Immature natural killer cell (primary cell): ENCODE measurements around the gene COL9A2. TPM values are rescaled to one million over a fixed set of nuclear protein-coding genes. Genes with fewer than 3 reads are reported as not detected.

Experiments
- DNase-seq, 3 donors: peaks; one replicate each; pipeline ENCODE4 v3.0.0; 2022; ENCODE audit warnings: mixed read lengths in 1 of 3
- H3K27ac Mint-ChIP-seq, 6 donors: one replicate each; pipeline ENCODE4 v1.8.0; 2020; ENCODE audit warnings: mixed read lengths in 6 of 6, mild to moderate bottlenecking in 5 of 6, inconsistent platforms in 4 of 6, moderate library complexity in 3 of 6
- H3K27me3 Mint-ChIP-seq, 3 donors: one replicate each; pipeline ENCODE4 v1.8.0; 2020 to 2021; ENCODE audit warnings: low read depth in 3 of 3, mild to moderate bottlenecking in 3 of 3, mixed read lengths in 3 of 3, moderate library complexity in 3 of 3, inconsistent platforms in 1 of 3
- H3K36me3 Mint-ChIP-seq, 3 donors: one replicate each; pipeline ENCODE4 v1.8.0; 2020; ENCODE audit warnings: mixed read lengths in 3 of 3, inconsistent platforms in 2 of 3, mild to moderate bottlenecking in 2 of 3
- H3K4me1 Mint-ChIP-seq, 2 donors: one replicate each; pipeline ENCODE4 v1.8.0; 2020; ENCODE audit warnings: inconsistent platforms in 2 of 2, mild to moderate bottlenecking in 2 of 2, mixed read lengths in 2 of 2, moderate library complexity in 1 of 2
- H3K4me3 Mint-ChIP-seq, 5 donors: one replicate each; pipeline ENCODE4 v1.8.0; 2020; ENCODE audit warnings: mild to moderate bottlenecking in 5 of 5, mixed read lengths in 5 of 5, inconsistent platforms in 3 of 5, moderate library complexity in 3 of 5
- H3K9me3 Mint-ChIP-seq, 6 donors: one replicate each; pipeline ENCODE4 v1.8.0; 2020; ENCODE audit warnings: mild to moderate bottlenecking in 6 of 6, mixed read lengths in 6 of 6, inconsistent platforms in 4 of 6, moderate library complexity in 3 of 6
- polyA plus RNA-seq, 3 donors: library from polyadenylated mRNA; unstranded; fragments of 300-500 nt; fragmentation: Illumina TruSeq; gene quantifications; one replicate each; pipeline ENCODE4 v1.2.3, GENCODE V29; 2021

COL9A2 gene
- polyA plus RNA-seq, 3 donors from 2014 or later, result 1.8 to 2.2 TPM; not detected in 1

DNA sequence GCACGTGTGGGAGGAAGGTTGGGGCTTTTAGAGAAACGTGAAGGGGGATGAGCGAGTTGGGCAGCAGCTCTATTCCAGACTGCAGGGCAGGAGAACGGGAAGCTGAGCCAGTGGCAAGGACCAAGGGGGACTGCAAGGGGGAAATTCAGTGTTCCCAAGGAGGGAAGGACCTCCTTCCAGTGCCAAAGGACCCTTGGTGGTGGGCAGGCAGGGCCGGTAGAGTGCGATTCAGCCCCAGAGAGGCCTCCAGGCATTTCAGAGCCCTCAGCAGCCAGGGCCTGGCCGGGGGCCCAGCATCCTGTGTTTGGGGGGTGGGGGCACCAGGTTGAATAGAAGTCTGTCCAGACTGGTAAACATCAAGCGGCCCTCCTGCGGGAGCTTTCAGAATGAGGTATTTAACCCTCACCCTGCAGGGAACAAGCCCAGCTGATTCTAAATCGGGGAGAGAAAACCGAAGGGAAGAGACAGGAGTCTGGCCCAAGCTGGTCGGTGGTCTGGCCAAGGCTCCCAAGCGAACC is 2.3 kb downstream of the COL9A2 start:
- no peaks in the 10 kb centered on the region for H3K36me3 Mint-ChIP-seq
- H3K4me3 Mint-ChIP-seq, result peak overlapping the region; percentile 79 to 94 (median 90)
- no peak for DNase-seq
- peak overlapping the region in 1 of 6 donors; percentile 7 for H3K27ac Mint-ChIP-seq
- H3K9me3 Mint-ChIP-seq, result no peaks in the 10 kb centered on the region
- peaks cover 18% of the 10 kb centered on the region in 2 donors for H3K4me1 Mint-ChIP-seq
- peaks cover 6 to 22% (median 14%) of the 10 kb centered on the region in 3 donors for H3K27me3 Mint-ChIP-seq

DNA sequence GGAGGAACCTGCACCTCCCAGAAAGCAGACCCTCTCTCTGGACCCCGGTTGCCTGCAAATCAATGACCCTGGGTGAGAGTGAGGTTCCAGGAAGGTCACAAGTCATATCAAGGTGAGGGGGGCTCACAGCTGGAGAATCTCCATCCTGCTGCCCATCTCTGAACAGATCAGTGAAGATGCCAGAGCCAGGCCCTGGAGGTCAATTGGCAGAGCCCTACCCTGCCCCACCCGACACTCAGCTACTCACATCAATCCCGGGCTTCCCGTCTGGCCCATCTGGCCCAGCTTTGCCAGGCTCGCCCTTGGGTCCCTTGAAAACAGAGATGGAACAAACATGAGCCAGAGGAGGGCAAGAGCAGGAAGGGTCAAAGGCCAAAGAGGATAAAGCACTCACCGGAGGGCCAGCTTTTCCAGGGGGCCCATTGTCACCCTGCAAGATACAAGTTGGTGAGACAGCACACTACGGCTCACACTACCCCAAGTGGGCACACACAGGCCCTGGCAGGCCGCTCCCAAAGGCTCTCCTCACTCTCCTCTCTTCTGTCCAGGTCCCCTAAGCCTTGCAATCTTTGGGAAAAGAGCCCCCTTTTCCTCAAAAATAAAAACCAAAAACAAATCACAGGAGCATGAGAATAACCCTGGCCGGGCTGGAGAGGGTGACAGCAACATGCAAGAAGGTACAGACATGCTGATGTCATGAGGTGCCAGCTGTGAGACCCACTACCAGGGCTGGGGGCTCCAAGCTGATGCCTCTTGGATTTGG is 2.9 kb downstream of the COL9A2 start:
- Mint-ChIP-seq H3K27me3 (peaks cover 6 to 19% (median 12%) of the 10 kb centered on the region in 3 donors), H3K4me3 (peak overlapping the region; percentile 62 to 94 (median 70)), H3K36me3 (no peaks in the 10 kb centered on the region), H3K9me3 (no peaks in the 10 kb centered on the region), H3K27ac (no peak overlapping the region), H3K4me1 (peaks cover 18% of the 10 kb centered on the region in 2 donors)
- DNase-seq, result no peak

DNA sequence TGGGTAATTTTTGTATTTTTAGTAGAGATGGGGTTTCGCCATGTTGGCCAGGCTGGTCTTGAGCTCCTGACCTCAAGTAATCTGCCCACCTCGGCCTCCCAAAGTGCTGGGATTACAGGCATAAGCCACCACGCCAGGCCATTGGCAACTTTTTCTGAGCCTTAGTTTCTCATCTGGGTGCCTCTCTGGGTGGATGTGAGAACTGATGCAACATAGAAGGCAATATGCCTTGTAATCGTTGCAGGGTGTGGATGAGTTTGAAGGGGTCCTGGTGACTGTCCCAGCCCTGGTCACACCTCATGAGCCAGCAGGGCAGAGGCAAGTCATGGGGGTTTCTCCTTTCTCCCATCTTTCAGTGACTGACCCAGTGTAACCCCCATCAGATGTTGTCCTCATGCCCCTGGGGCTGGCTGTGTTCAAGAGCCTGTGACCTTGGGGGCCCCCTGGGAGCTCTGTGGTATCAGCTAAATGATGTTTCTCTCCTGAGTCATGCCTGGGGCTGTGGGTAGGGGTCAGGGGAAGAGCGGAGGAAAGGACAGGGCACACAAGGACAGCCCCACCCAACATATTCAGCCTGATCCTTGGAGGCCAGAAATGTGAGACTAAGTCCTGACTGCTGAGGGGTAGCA is 3.6 kb downstream of the COL9A2 start:
- no peak overlapping the region for H3K27ac Mint-ChIP-seq
- DNase-seq, result no peak
- peaks cover 18% of the 10 kb centered on the region in 2 donors for H3K4me1 Mint-ChIP-seq
- no peak overlapping the region for H3K4me3 Mint-ChIP-seq
- no peaks in the 10 kb centered on the region for H3K36me3 Mint-ChIP-seq
- no peaks in the 10 kb centered on the region for H3K9me3 Mint-ChIP-seq
- H3K27me3 Mint-ChIP-seq, result peaks cover 6 to 13% (median 8%) of the 10 kb centered on the region in 3 donors

DNA sequence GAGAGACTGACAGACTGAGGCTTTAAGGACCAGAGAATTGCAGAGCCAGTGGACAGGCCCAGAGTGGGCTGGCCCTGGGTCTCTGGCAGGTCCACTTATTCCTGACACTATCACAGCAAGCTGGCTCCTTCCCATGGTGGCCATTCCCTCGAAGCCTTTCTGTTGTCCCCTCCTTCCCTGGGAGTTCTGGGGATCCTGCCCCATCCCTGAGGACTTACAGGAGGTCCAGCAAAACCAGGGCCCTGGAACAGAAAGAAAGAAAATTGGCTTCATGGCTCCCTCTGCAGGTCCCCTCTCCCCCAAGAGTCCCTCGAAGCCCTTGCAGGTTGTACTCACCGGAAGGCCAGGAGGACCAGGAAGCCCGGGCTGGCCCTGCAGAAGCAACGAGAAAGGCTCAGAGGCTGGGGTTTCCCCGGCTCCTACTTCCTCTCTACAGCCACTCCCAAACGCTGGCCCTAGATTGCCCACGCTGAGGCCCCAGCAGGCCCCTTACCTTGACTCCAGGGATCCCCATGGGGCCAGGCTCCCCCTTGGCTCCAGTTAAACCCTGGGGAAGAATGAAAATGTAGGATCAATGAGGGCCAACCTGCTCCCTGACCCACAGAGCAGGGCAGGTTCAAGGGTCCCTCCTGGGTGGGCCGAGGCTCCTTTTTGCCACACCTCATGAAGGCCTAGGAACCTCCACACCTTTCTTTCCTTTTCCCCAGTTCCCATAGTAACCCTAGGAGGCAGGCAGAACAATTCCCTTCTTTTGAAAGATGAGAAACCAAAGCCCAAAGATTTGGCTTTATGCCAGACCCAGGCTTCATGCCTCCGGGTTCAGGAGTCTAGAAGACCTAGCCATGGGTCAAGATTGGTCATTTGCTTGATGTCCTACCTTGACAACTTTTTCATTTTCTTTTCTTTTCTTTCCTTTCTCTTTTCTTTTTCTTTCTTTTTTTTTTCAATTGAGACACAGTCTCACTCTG is 4.6 kb downstream of the COL9A2 start:
- no peak for DNase-seq
- H3K9me3 Mint-ChIP-seq, result no peaks in the 10 kb centered on the region
- H3K27me3 Mint-ChIP-seq, result peaks cover 1 to 6% (median 3%) of the 10 kb centered on the region in 3 donors
- H3K36me3 Mint-ChIP-seq, result no peaks in the 10 kb centered on the region
- peak overlapping the region in 1 of 6 donors; percentile 62 for H3K27ac Mint-ChIP-seq
- H3K4me1 Mint-ChIP-seq, result peaks cover 11 to 12% of the 10 kb centered on the region in 2 donors
- H3K4me3 Mint-ChIP-seq, result no peak overlapping the region

DNA sequence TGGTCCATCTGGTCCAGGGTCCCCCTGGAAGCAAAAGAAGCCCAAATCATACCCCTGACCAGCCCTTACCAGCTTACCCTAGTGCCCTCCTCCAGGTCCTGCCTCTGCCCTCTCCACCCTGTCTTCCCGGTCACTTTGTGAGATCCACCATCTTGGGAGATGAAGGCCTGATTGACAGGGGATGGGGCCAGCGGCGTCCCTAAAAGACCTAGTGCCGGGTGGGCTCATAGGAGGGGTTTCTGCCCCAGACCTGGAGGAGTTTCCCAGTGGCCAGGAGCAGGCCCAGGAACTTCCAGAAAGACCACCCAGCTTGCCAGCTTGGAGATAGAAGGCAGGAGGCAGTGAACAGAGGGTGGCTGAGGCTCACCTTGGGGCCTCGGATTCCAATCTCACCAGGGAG is 5.4 kb downstream of the COL9A2 start:
- Mint-ChIP-seq H3K27me3 (peaks cover 1 to 5% (median 2%) of the 10 kb centered on the region in 3 donors), H3K4me3 (no peak overlapping the region), H3K27ac (no peak overlapping the region), H3K9me3 (no peaks in the 10 kb centered on the region), H3K4me1 (peaks cover 8 to 11% of the 10 kb centered on the region in 2 donors), H3K36me3 (no peaks in the 10 kb centered on the region)
- no peak for DNase-seq

DNA sequence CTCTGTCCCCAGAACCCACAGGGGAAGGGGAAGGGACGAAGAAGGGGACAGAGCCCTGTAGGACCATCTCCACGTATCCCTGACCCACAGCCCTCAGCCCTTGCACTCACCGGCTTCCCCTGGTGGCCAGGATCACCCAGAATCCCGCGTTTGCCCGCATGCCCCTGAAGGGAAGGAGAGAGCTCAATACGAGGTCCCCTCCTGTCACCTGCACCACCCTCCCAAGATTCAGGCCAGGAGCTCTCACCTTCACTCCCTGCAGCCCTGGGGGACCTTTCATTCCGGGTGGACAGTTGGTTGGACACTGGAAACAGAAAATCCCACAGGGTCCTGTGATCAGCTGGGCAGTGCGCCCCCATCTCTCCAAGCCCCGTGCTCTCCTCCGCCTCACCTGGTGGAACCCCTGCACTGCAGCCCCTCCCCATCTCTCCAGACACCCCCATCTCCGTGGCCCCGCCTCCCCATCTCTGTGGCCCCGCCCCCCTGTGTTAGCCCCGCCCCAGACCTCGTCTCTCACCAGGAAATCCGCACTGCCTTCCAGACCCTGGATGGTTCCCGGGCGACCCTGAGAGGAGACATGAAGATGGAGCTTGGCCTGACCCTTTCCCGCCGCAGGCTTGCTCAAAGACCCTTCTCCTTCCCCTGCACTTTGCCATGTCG is 6.0 kb downstream of the COL9A2 start:
- Mint-ChIP-seq H3K9me3 (no peaks in the 10 kb centered on the region), H3K4me1 (peaks cover 7 to 9% of the 10 kb centered on the region in 2 donors), H3K36me3 (no peaks in the 10 kb centered on the region), H3K27ac (no peak overlapping the region), H3K4me3 (no peak overlapping the region), H3K27me3 (peaks cover 2 to 5% (median 3%) of the 10 kb centered on the region in 3 donors)
- no peak for DNase-seq

DNA sequence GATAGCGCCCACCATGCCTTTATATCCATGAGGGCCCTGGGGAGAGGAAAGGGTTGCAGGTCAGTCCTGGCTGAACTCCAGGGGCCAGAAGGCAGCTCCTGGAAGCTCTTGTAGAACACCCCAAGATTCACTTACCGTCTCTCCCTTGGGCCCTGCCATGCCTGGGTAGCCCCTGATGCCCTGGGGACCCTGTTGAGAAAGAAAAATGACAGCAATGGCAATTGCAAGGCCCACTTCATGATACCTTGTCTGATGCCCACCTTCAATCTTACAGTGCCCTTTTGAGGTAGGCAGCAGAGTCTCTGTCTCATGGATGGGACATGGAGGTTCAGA is 7.0 kb downstream of the COL9A2 start:
- Mint-ChIP-seq H3K4me1 (peaks cover 0 to 4% of the 10 kb centered on the region in 2 donors), H3K9me3 (no peaks in the 10 kb centered on the region), H3K36me3 (no peaks in the 10 kb centered on the region), H3K27ac (no peak overlapping the region), H3K4me3 (no peak overlapping the region), H3K27me3 (peaks cover 2 to 3% (median 2%) of the 10 kb centered on the region in 3 donors)
- no peak for DNase-seq

DNA sequence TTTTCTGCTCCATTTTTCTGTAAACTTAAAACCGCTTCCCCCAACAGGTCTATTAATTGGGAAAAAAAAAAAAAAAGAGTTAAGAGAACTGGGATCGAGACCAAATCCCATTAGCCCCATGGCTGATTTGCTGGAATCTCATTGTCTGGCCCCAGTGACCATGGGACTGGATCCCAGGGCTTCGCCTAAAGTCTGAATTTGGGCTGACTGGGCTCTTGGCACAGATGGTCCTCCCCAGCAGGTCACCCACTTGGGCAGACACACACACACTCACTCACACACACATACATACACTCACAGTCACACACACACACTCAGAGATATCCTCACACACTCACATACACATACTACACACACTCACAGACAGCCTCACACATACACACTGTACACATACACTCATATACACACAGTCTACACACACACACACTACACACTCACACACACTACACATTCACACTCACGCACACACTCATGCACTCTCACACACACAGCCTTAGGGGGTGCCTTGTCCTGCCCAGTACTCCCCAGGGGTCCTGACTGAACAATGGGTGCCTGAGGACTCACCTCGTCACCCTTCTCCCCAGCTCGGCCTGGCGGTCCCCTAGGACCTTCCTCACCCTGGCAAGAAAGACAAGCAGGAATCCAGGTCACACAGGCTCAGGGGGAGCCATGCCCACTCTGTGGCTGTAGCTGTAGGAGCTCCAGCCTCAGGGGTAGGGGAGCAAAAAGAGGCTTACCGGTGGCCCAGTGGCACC is 7.5 kb downstream of the COL9A2 start:
- Mint-ChIP-seq H3K36me3 (no peaks in the 10 kb centered on the region), H3K4me1 (peaks cover 0 to 2% of the 10 kb centered on the region in 2 donors), H3K27me3 (peaks cover 1 to 5% (median 2%) of the 10 kb centered on the region in 3 donors), H3K4me3 (no peak overlapping the region), H3K9me3 (no peaks in the 10 kb centered on the region), H3K27ac (no peak overlapping the region)
- DNase-seq, result no peak

DNA sequence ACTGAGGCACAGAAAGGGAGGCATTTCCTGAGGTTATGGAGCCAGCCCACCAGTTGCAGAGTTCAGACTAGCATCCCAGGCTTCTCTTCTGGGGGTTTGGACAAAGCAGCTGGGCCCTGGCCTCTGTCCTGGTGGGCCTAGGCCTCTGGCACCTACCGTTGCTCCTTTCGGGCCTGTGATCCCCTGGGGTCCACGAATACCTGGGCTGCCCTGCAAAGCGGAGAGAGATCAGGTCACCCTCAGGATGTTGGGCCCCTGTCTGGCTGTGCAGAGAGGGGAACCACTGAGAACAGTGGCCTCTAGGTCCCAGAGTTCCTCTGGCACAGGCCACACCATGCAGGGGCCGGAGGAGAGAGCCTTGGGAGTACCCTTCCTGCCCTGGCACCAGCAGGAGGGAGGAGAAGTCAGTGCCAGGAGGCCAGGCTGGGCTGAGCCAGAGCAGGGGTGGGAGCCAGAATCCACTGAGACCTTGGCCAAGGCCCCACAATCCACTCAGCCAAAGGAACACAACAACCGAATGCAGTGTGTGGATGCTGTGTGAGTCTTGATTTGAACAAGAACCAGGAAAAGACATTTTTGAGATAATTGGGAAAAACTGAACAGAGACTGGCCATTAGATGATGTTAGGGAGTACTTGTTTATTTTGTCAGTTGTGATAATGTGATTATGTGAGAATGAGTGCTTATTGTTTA is 8.9 kb downstream of the COL9A2 start:
- no peak for DNase-seq
- no peak overlapping the region for H3K27ac Mint-ChIP-seq

DNA sequence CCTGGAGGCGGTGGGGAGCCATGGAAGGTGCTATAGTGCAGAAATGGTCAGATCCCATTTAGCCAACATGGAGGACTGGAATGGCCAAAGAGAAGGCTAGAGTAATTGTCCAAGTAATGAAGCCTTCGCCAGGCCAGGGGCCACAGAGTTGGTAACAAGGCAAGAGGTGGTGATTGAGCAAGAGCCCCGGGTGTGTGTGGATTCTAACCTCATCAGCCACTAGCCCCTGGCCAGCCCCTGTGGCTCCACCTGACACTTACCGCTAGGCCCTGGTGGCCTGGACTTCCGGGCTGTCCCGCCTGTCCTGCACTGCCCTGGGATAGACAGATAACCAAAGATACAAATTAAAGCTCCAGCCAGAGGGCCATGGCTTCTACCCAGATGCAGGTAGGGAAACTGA is 9.9 kb downstream of the COL9A2 start:
- Mint-ChIP-seq H3K27me3 (peaks cover 0 to 3% (median 2%) of the 10 kb centered on the region in 3 donors), H3K4me1 (no peaks in the 10 kb centered on the region), H3K9me3 (no peaks in the 10 kb centered on the region), H3K36me3 (no peaks in the 10 kb centered on the region), H3K27ac (no peak overlapping the region), H3K4me3 (no peak overlapping the region)
- no peak for DNase-seq

More for the DNA sequence above, 8.9 kb downstream of the COL9A2 start:
- H3K4me3 Mint-ChIP-seq, result no peak overlapping the region
- no peaks in the 10 kb centered on the region for H3K9me3 Mint-ChIP-seq
- H3K36me3 Mint-ChIP-seq, result no peaks in the 10 kb centered on the region
- H3K4me1 Mint-ChIP-seq, result no peaks in the 10 kb centered on the region
- peaks cover 0 to 3% (median 2%) of the 10 kb centered on the region in 3 donors for H3K27me3 Mint-ChIP-seq

DNA sequence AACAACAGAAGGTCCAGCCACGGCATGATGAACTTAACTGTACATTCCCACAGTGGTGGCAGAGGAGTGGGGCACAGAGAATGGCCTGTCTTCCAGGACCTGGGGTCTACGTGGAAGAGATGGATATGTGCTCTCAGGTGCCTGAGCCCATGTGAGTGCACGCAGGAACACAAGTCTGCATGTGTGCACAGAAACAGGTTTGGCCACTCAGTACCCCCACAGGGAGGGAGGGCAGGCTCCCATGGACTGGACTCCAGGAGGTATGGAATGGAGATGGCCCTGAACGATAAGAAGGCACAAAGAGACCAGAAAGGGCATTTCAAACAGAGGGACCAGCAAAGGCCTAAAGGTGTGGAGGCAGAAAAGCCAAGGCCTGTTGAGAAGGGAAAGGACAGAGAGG is 10.8 kb downstream of the COL9A2 start:
- Mint-ChIP-seq H3K27me3 (peaks cover 0 to 3% (median 0%) of the 10 kb centered on the region in 3 donors), H3K36me3 (no peaks in the 10 kb centered on the region), H3K9me3 (no peaks in the 10 kb centered on the region), H3K4me3 (no peak overlapping the region), H3K27ac (no peak overlapping the region), H3K4me1 (no peaks in the 10 kb centered on the region)
- no peak for DNase-seq

DNA sequence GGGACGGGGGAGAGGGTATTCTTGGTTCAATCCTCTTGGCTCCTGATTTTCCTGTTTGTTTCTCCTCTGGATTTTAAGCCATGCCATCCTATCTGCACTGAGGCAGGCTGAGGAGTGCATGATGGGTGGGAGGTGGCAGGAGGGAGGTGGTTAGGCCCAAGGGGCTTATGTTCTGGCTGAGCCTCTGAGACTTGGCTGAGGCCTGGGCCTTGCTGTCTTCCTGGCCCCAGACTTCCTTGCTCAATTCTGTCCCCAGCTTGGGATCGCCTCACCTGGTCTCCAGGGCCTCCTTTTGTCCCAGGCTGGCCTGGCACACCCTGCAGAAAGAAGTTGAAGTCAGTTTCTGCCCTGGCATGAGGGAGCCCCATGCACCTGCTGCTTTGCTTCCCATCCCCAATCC is 11.2 kb downstream of the COL9A2 start:
- H3K27ac Mint-ChIP-seq, result no peak overlapping the region

More for the DNA sequence above, 11.2 kb downstream of the COL9A2 start:
- no peaks in the 10 kb centered on the region for H3K36me3 Mint-ChIP-seq
- H3K4me3 Mint-ChIP-seq, result no peak overlapping the region
- H3K27me3 Mint-ChIP-seq, result peaks cover 0 to 3% (median 0%) of the 10 kb centered on the region in 3 donors
- no peaks in the 10 kb centered on the region for H3K9me3 Mint-ChIP-seq
- no peaks in the 10 kb centered on the region for H3K4me1 Mint-ChIP-seq
- DNase-seq, result no peak
